Body of pancreas (tissue), 4 donors: ENCODE measurements around the gene CDK17.

Source experiments
- POLR2A ChIP-seq, 3 donors: fragments of 450-650 bp; IDR thresholded peaks; one replicate each; pipeline ENCODE4 v1.6.1; 2016; ENCODE audit warnings: antibody characterized with exemption in 3 of 3, mild to moderate bottlenecking in 2 of 3
- TF ChIP-seq, protein P1 (sequence below), 7 experiments: fragments of 450-650 bp in 4 of 7; fragments of 200-600 bp in 3 of 7; sonication (generic) in 3 of 7; IDR thresholded peaks; one replicate each; pipeline ENCODE4 v1.5.1; 2016 to 2019; ENCODE audit warnings: antibody characterized with exemption in 7 of 7

DNA sequence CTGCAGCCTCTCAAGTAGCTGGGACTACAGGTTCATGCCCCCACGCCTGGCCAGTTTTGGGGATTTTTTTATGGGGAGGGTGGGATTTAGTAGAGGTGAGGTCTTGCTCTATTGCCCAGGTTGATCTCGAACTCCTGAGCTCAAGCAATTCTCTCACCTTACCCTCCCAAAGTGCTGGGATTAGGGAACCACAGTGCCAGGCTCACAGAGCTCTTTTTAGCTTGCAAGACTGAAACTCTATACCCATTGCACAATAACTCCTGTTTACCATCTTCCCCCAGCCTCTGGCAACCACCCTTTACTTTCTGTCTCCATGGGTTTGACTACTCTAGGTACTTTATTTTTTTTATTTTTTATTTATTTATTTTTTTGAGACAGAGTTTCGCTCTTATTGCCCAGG is 25.7 kb upstream of the CDK17 start:
- TF ChIP-seq POLR2A (IDR thresholded peaks at IDR 0.05), result no peak
- TF ChIP-seq, protein P1, sequence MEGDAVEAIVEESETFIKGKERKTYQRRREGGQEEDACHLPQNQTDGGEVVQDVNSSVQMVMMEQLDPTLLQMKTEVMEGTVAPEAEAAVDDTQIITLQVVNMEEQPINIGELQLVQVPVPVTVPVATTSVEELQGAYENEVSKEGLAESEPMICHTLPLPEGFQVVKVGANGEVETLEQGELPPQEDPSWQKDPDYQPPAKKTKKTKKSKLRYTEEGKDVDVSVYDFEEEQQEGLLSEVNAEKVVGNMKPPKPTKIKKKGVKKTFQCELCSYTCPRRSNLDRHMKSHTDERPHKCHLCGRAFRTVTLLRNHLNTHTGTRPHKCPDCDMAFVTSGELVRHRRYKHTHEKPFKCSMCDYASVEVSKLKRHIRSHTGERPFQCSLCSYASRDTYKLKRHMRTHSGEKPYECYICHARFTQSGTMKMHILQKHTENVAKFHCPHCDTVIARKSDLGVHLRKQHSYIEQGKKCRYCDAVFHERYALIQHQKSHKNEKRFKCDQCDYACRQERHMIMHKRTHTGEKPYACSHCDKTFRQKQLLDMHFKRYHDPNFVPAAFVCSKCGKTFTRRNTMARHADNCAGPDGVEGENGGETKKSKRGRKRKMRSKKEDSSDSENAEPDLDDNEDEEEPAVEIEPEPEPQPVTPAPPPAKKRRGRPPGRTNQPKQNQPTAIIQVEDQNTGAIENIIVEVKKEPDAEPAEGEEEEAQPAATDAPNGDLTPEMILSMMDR (IDR thresholded peaks at IDR 0.05), result no peak
